H1 (cell line): ENCODE data around the gene RPUSD3. TPM values are rescaled to one million over a fixed set of nuclear protein-coding genes. Genes with fewer than 3 reads are reported as not detected.

Experiments used
- CTCF ChIA-PET: fragments of 300-600 bp; sonication (Branson Sonifier 250); formaldehyde crosslinking; loops from one replicate; lab custom pipeline; 2021; ENCODE audit not compliant: partially characterized antibody; lab: Charles Lee
- POLR2A ChIA-PET: fragments of 300-600 bp; sonication (Branson Sonifier 250); formaldehyde crosslinking; loops from one replicate; lab custom pipeline; 2021; ENCODE audit warnings: inconsistent platforms; ENCODE audit not compliant: partially characterized antibody; lab: Charles Lee
- DNase-seq, 2 experiments: peaks; one replicate each; pipeline versions ENCODE4 v3.0.0 to v3.0.0-alpha.2; 2010 to 2022; ENCODE audit warnings: low spot score in 2 of 2, low read depth in 1 of 2, mixed read lengths in 1 of 2
- FAIRE-seq: peaks from 2 replicates; lab custom pipeline; 2011; peaks lifted over from hg19 to GRCh38; lab: Jason Lieb, UNC
- H2AFZ ChIP-seq: 2 replicates; pipeline ENCODE4 v1.8.1; 2012; ENCODE audit warnings: low read length, inconsistent platforms
- H2AK5ac ChIP-seq: 2 replicates; pipeline ENCODE4 v1.6.1; 2013; ENCODE audit warnings: low read depth, low read length
- H2BK120ac ChIP-seq: replicated peaks from 2 replicates; pipeline ENCODE3; 2013; ENCODE audit warnings: low read depth, low read length, inconsistent platforms
- H2BK12ac ChIP-seq: 2 replicates; pipeline ENCODE4 v1.6.1; 2013; ENCODE audit warnings: low read depth, low read length
- H2BK15ac ChIP-seq: 2 replicates; pipeline ENCODE4 v1.6.1; 2013; ENCODE audit warnings: low read length
- H2BK20ac ChIP-seq: 2 replicates; pipeline ENCODE4 v1.6.1; 2013; ENCODE audit warnings: low read length
- H2BK5ac ChIP-seq: 2 replicates; pipeline ENCODE4 v1.6.1; 2013; ENCODE audit warnings: low read depth, low read length
- H3K14ac ChIP-seq: 2 replicates; pipeline ENCODE4 v1.6.1; 2013; ENCODE audit warnings: inconsistent platforms; ENCODE audit not compliant: insufficient read length
- H3K18ac ChIP-seq: 2 replicates; pipeline ENCODE4 v1.6.1; 2013; ENCODE audit warnings: low read length; ENCODE audit errors: extremely low read depth
- H3K23ac ChIP-seq: 2 replicates; pipeline ENCODE4 v1.6.1; 2013; ENCODE audit warnings: inconsistent platforms; ENCODE audit not compliant: insufficient read length
- H3K23me2 ChIP-seq: 2 replicates; pipeline ENCODE4 v1.6.1; 2013; ENCODE audit warnings: low read depth, low read length
- H3K27ac ChIP-seq: 2 replicates; pipeline ENCODE4 v1.6.1; 2011; ENCODE audit warnings: low read depth, low read length, inconsistent platforms
- H3K27me3 ChIP-seq, 4 experiments: replicated peaks in 1 of 4; 1 replicate in 1 of 4; 2 replicates in 3 of 4; pipeline versions ENCODE4 v1.6.1 to v1.8.1; 2011 to 2013; ENCODE audit warnings: low read length in 3 of 4, mild to moderate bottlenecking in 3 of 4, inconsistent platforms in 2 of 4, mixed read lengths in 2 of 4, moderate library complexity in 1 of 4; ENCODE audit not compliant: control insufficient read depth in 3 of 4, insufficient read depth in 3 of 4; ENCODE audit errors: extremely low read depth in 1 of 4
- H3K36me3 ChIP-seq, 4 experiments: 2 replicates each; pipeline versions ENCODE4 v1.6.1 to v1.8.1; 2011 to 2013; ENCODE audit warnings: mild to moderate bottlenecking in 4 of 4, low read length in 3 of 4, moderate library complexity in 2 of 4, control low read depth in 1 of 4, inconsistent platforms in 1 of 4; ENCODE audit not compliant: insufficient read depth in 4 of 4, control insufficient read depth in 2 of 4
- H3K4ac ChIP-seq: replicated peaks from 2 replicates; pipeline ENCODE3; 2013; ENCODE audit warnings: low read length, low read depth, mixed read lengths, inconsistent platforms; ENCODE audit not compliant: insufficient read length
- H3K4me1 ChIP-seq, 4 experiments: replicated peaks in 1 of 4; 1 replicate in 1 of 4; 2 replicates in 3 of 4; pipeline versions ENCODE4 v1.6.1 to v1.8.1; 2011 to 2013; ENCODE audit warnings: low read length in 3 of 4, inconsistent platforms in 2 of 4, mixed read lengths in 1 of 4; ENCODE audit not compliant: insufficient read depth in 4 of 4, control insufficient read depth in 3 of 4
- H3K4me2 ChIP-seq, 2 experiments: 2 replicates each; pipeline versions ENCODE4 v1.6.1 to v1.8.1; 2011 to 2013; ENCODE audit warnings: low read depth in 2 of 2, low read length in 2 of 2, control low read depth in 1 of 2, inconsistent platforms in 1 of 2, mild to moderate bottlenecking in 1 of 2; ENCODE audit not compliant: insufficient read depth in 1 of 2
- H3K4me3 ChIP-seq, 4 experiments: fragments of 200-600, 300-600 bp in 1 of 4; sonication (generic), shearing (Covaris generic), sonication (Bioruptor Twin) in 1 of 4; 2 replicates each; pipeline versions ENCODE4 v1.5.1 to v1.8.1; 2011 to 2016; ENCODE audit warnings: low read length in 4 of 4, low read depth in 3 of 4, control low read depth in 2 of 4, inconsistent platforms in 2 of 4, mild to moderate bottlenecking in 2 of 4, mixed read lengths in 1 of 4, moderate library complexity in 1 of 4; ENCODE audit not compliant: insufficient read depth in 2 of 4; ENCODE audit errors: extremely low read depth in 1 of 4
- H3K56ac ChIP-seq: replicated peaks from 2 replicates; pipeline ENCODE3; 2013; ENCODE audit warnings: low read depth, mild to moderate bottlenecking, mixed read lengths, low read length, inconsistent platforms; ENCODE audit not compliant: insufficient read length
- H3K79me1 ChIP-seq: 2 replicates; pipeline ENCODE4 v1.6.1; 2013; ENCODE audit warnings: low read depth, low read length, control low read depth
- H3K79me2 ChIP-seq, 2 experiments: 2 replicates each; pipeline versions ENCODE4 v1.6.1 to v1.8.1; 2012 to 2013; ENCODE audit warnings: low read length in 2 of 2, mild to moderate bottlenecking in 2 of 2, inconsistent platforms in 1 of 2; ENCODE audit not compliant: insufficient read depth in 2 of 2, control insufficient read depth in 1 of 2
- H3K9ac ChIP-seq, 4 experiments: replicated peaks in 1 of 4; 1 replicate in 1 of 4; 2 replicates in 3 of 4; pipeline versions ENCODE4 v1.6.1 to v1.8.1; 2011 to 2013; ENCODE audit warnings: low read depth in 3 of 4, low read length in 3 of 4, control low read depth in 2 of 4, mild to moderate bottlenecking in 2 of 4, moderate library complexity in 2 of 4, inconsistent platforms in 1 of 4; ENCODE audit errors: extremely low read depth in 1 of 4
- H3K9me3 ChIP-seq, 2 experiments: 2 replicates each; pipeline versions ENCODE4 v1.6.1 to v1.8.1; 2012 to 2013; ENCODE audit warnings: mild to moderate bottlenecking in 2 of 2, moderate library complexity in 2 of 2, control low read depth in 1 of 2, inconsistent platforms in 1 of 2, low read depth in 1 of 2, low read length in 1 of 2, mixed read lengths in 1 of 2; ENCODE audit not compliant: insufficient read depth in 2 of 2
- H4K20me1 ChIP-seq, 2 experiments: replicated peaks in 1 of 2; 2 replicates each; pipeline versions ENCODE3 to v1.8.1; 2011 to 2013; ENCODE audit warnings: inconsistent platforms in 2 of 2, low read length in 2 of 2, mild to moderate bottlenecking in 1 of 2; ENCODE audit not compliant: insufficient read depth in 2 of 2, control insufficient read depth in 1 of 2
- H4K5ac ChIP-seq: 2 replicates; pipeline ENCODE4 v1.6.1; 2013; ENCODE audit warnings: low read length, low read depth, mixed read lengths, inconsistent platforms; ENCODE audit not compliant: insufficient read length
- H4K8ac ChIP-seq: 2 replicates; pipeline ENCODE4 v1.8.0; 2013; ENCODE audit warnings: mild to moderate bottlenecking, moderate library complexity, low read length, inconsistent platforms; ENCODE audit not compliant: insufficient read depth; ENCODE audit errors: extremely low read depth
- H4K91ac ChIP-seq: replicated peaks from 2 replicates; pipeline ENCODE3; 2013; ENCODE audit warnings: low read length, mixed read lengths, inconsistent platforms; ENCODE audit not compliant: insufficient read length
- ATF2 ChIP-seq: IDR thresholded peaks from 2 replicates; pipeline ENCODE4 v1.6.1; 2012; ENCODE audit warnings: low read length, inconsistent platforms
- EZH2 ChIP-seq: fragments of 200-600 bp; sonication (generic); IDR thresholded peaks from 2 replicates; pipeline ENCODE4 v1.7.1; 2012; ENCODE audit warnings: low read depth, mild to moderate bottlenecking, moderate library complexity, low read length, inconsistent platforms; ENCODE audit not compliant: severe bottlenecking
- FOSL1 ChIP-seq: IDR thresholded peaks from 2 replicates; pipeline ENCODE4 v1.6.1; 2011; ENCODE audit warnings: mild to moderate bottlenecking, low read depth, low read length, moderate library complexity; ENCODE audit not compliant: insufficient read depth
- HDAC2 ChIP-seq, 2 experiments: fragments of 300-600 bp in 1 of 2; sonication (generic) in 1 of 2; IDR thresholded peaks; 2 replicates each; pipeline ENCODE4 v1.6.1; 2011 to 2012; ENCODE audit warnings: low read depth in 2 of 2, low read length in 2 of 2, mild to moderate bottlenecking in 2 of 2, moderate library complexity in 2 of 2, borderline replicate concordance in 1 of 2, inconsistent platforms in 1 of 2
- KDM5A ChIP-seq: fragments of 200-600 bp; IDR thresholded peaks from 2 replicates; pipeline ENCODE4 v1.7.1; 2012; ENCODE audit warnings: mild to moderate bottlenecking, low read length, inconsistent platforms, mixed read lengths
- NANOG ChIP-seq: IDR thresholded peaks from 2 replicates; pipeline ENCODE4 v1.6.1; 2011; ENCODE audit warnings: low read length, low read depth, mild to moderate bottlenecking, inconsistent platforms; ENCODE audit not compliant: insufficient read depth, poor library complexity, severe bottlenecking
- TCF12 ChIP-seq: IDR thresholded peaks from 2 replicates; pipeline ENCODE4 v1.6.1; 2011; ENCODE audit warnings: low read depth, mild to moderate bottlenecking, low read length
- YY1 ChIP-seq: IDR thresholded peaks from 2 replicates; pipeline ENCODE4 v1.6.1; 2011; ENCODE audit warnings: low read depth, mild to moderate bottlenecking, low read length
- WGBS, 2 experiments: shearing (Covaris generic) in 1 of 2; methylation state at CpG; one replicate each; pipeline versions ENCODE4 v1.1.6 to v1.1.7; 2013 to 2015; ENCODE audit warnings: low lambda C conversion rate in 2 of 2, mixed read lengths in 2 of 2, inconsistent platforms in 1 of 2, low coverage in 1 of 2, missing lambda C conversion rate in 1 of 2; ENCODE audit not compliant: insufficient replicate concordance in 2 of 2, insufficient coverage in 1 of 2, insufficient read length in 1 of 2; ENCODE audit errors: extremely low coverage in 1 of 2, missing lambda C conversion rate in 1 of 2; 5-methylcytosine and 5-hydroxymethylcytosine counted together
- polyA plus RNA-seq, 7 experiments: library from polyadenylated mRNA; depleted of rRNA in 3 of 7; stranded (reverse) in 5 of 7; unstranded in 2 of 7; fragments of >200 nt in 5 of 7; fragments of 200-250 nt in 2 of 7; gene quantifications; 1 replicate in 5 of 7; 2 replicates in 1 of 7; 4 replicates in 1 of 7; pipeline versions ENCODE4 v1.2.1 to v1.2.3, GENCODE V29; 2011 to 2013; ENCODE audit warnings: missing spikeins in 2 of 7, mixed read lengths in 2 of 7
- total RNA-seq: library from RNA; stranded (reverse); fragmentation: NEBNext Ultra II Directional; extraction: Animal tissue kit (Norgen Biotek cat#: 25700); gene quantifications from 2 replicates; pipeline ENCODE4 v1.2.1, GENCODE V29; 2021
- TF ChIP-seq, protein P1 (sequence below): IDR thresholded peaks from 2 replicates; pipeline ENCODE4 v1.6.1; 2012; ENCODE audit warnings: inconsistent platforms
- TF ChIP-seq, protein P2 (sequence below): IDR thresholded peaks from 2 replicates; pipeline ENCODE4 v1.6.1; 2011; ENCODE audit warnings: low read length, improper control_type of control experiment

RPUSD3 gene
- total and polyA plus RNA-seq, 2 of the 8 experiments (the other 6 are each of a cell fraction or from before 2014, with no cell fraction given) = 68.4 to 154 TPM

- Histone ChIP-seq H4K5ac (no peak overlapping the region), H3K14ac (no peak overlapping the region), H3K4me1 (peaks cover 0 to 1% (median 0%) of the 10 kb centered on the region in 4 experiments; a peak in 1 of 7 replicates), H3K27me3 (no peaks in the 10 kb centered on the region), H3K4me2 (no peak overlapping the region), H3K23me2 (no peaks in the 10 kb centered on the region), H2AK5ac (no peak overlapping the region), H4K8ac (no peak overlapping the region), H4K91ac (no peak overlapping the region), H2AFZ (no peak overlapping the region), H3K4ac (no peak overlapping the region), H3K9me3 (no peaks in the 10 kb centered on the region), H3K4me3 (no peak overlapping the region), H2BK5ac (no peak overlapping the region), H3K79me2 (no peaks in the 10 kb centered on the region), H2BK120ac (no peak overlapping the region), H2BK12ac (no peak overlapping the region), H4K20me1 (peaks cover 3 to 12% of the 10 kb centered on the region in 2 experiments), H3K56ac (no peak overlapping the region), H3K9ac (no peak overlapping the region), H3K27ac (no peak overlapping the region), H3K36me3 (peaks cover 35 to 74% (median 60%) of the 10 kb centered on the region in 4 experiments), H3K18ac (no peak overlapping the region), H3K79me1 (no peaks in the 10 kb centered on the region; the same call in 1 of the 2 replicates), H2BK15ac (no peak overlapping the region), H2BK20ac (no peak overlapping the region), H3K23ac (no peak overlapping the region)
- ChIA-PET CTCF (interaction anchor here (1.3 to 2.8 kb wide), 3 partner anchors 22 to 76 kb away, joined by 5 to 11 read pairs (median 5); no protein-coding TSS in a partner anchor), POLR2A (interaction anchor here (0.6 to 7.8 kb wide), 4 partner anchors 9 to 149 kb away, joined by 3 to 71 read pairs (median 4); partner anchors contain the start of genes ARPC4, PRRT3 and TADA3)
- WGBS, 2 experiments = 92% methylated on average over 1 of the region's 1 CpG; no CpG with 5 or more reads in 1 of the 2 experiments
- no peak for FAIRE-seq
- DNase-seq = no peak
- TF ChIP-seq, protein P1, sequence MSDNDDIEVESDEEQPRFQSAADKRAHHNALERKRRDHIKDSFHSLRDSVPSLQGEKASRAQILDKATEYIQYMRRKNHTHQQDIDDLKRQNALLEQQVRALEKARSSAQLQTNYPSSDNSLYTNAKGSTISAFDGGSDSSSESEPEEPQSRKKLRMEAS = no peak
- TF ChIP-seq, protein P2, sequence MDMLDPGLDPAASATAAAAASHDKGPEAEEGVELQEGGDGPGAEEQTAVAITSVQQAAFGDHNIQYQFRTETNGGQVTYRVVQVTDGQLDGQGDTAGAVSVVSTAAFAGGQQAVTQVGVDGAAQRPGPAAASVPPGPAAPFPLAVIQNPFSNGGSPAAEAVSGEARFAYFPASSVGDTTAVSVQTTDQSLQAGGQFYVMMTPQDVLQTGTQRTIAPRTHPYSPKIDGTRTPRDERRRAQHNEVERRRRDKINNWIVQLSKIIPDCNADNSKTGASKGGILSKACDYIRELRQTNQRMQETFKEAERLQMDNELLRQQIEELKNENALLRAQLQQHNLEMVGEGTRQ = no peak
- no peak for TF ChIP-seq KDM5A
- no peak for TF ChIP-seq ATF2
- no peak for TF ChIP-seq YY1
- no peak for TF ChIP-seq NANOG
- TF ChIP-seq FOSL1 = no peak
- no peak for TF ChIP-seq EZH2
- TF ChIP-seq TCF12 = no peak
- TF ChIP-seq HDAC2 (IDR thresholded peaks at IDR 0.05; ENCODE audit: borderline replicate concordance in 1 of 2, low read depth in 2 of 2, low read length in 2 of 2) = no peak
These were observed 40.3 kb downstream of the RPUSD3 start for GRCh38 chr3:9803494-9803893.
